PC-3 (cell line): ENCODE results near the gene ERBB2. TPM values are rescaled to one million over a fixed set of nuclear protein-coding genes. Genes with fewer than 3 reads are reported as not detected.

Source experiments
- ATAC-seq: fragments of 200-7000 bp; cut with Tn5 transposase; 2 replicates; pipeline ENCODE4 v1.9.1; 2020; ENCODE audit warnings: mild to moderate bottlenecking, moderate library complexity
- BruUV-seq: library from RNA; stranded (reverse); fragments of 400-500 nt; replicated peaks from 2 replicates; lab custom pipeline; 2021; lab: Mats Ljungman, UMichigan
- CTCF ChIA-PET: fragments of 300-600 bp; sonication (Branson Sonifier 250); formaldehyde crosslinking; loops from one replicate; lab custom pipeline; 2022; ENCODE audit warnings: antibody characterized with exemption; lab: Charles Lee
- POLR2A ChIA-PET: fragments of 300-600 bp; sonication (Branson Sonifier 250); formaldehyde crosslinking; loops from one replicate; lab custom pipeline; 2022; ENCODE audit warnings: antibody characterized with exemption; ENCODE audit not compliant: unreplicated experiment; lab: Charles Lee
- DNase-seq: peaks from one replicate; pipeline ENCODE4 v3.0.0-alpha.2; 2015
- H2AFZ ChIP-seq: fragments of 300-600 bp; sonication (generic); 2 replicates; pipeline ENCODE4 v1.6.0; 2016; ENCODE audit warnings: antibody characterized with exemption, low read length
- H3F3A ChIP-seq: fragments of 300-600 bp; sonication (generic); one replicate; pipeline ENCODE4 v1.6.0; 2017; ENCODE audit warnings: antibody characterized with exemption, low read length, control low read depth, mild to moderate bottlenecking; ENCODE audit not compliant: unreplicated experiment
- H3K27ac ChIP-seq: fragments of 300-600 bp; sonication (generic); 2 replicates; pipeline ENCODE4 v1.5.1; 2016; ENCODE audit warnings: mild to moderate bottlenecking, low read length
- H3K27me3 ChIP-seq: fragments of 300-600 bp; sonication (generic); 2 replicates; pipeline ENCODE4 v1.6.1; 2016; ENCODE audit warnings: low read length, mixed read lengths
- H3K36me3 ChIP-seq: fragments of 300-600 bp; sonication (generic); 2 replicates; pipeline ENCODE4 v1.6.1; 2016; ENCODE audit warnings: low read depth, mixed run types, low read length, mixed read lengths
- H3K4me1 ChIP-seq: fragments of 300-600 bp; sonication (generic); 2 replicates; pipeline ENCODE4 v1.5.1; 2016; ENCODE audit warnings: low read length; ENCODE audit not compliant: insufficient read depth
- H3K4me2 ChIP-seq: fragments of 300-600 bp; sonication (generic); 2 replicates; pipeline ENCODE4 v1.6.0; 2016; ENCODE audit warnings: low read length
- H3K4me3 ChIP-seq: fragments of 300-600 bp; sonication (generic); 2 replicates; pipeline ENCODE4 v1.5.1; 2016; ENCODE audit warnings: mild to moderate bottlenecking, low read length, mixed read lengths
- H3K79me2 ChIP-seq: fragments of 300-600 bp; sonication (generic); 2 replicates; pipeline ENCODE4 v1.6.1; 2017; ENCODE audit warnings: low read length, mixed read lengths
- H3K9ac ChIP-seq: fragments of 300-600 bp; sonication (generic); 2 replicates; pipeline ENCODE4 v1.6.0; 2016; ENCODE audit warnings: mild to moderate bottlenecking, low read length
- H3K9me2 ChIP-seq: fragments of 300-600 bp; sonication (generic); replicated peaks from 2 replicates; pipeline ENCODE4 v1.6.1; 2016; ENCODE audit warnings: mixed run types, low read length, mixed read lengths
- H3K9me3 ChIP-seq: fragments of 300-600 bp; sonication (generic); 2 replicates; pipeline ENCODE4 v1.6.1; 2016; ENCODE audit warnings: low read length, mixed read lengths
- H4K20me1 ChIP-seq: fragments of 300-600 bp; sonication (generic); 2 replicates; pipeline ENCODE4 v1.6.1; 2016; ENCODE audit warnings: low read length, mixed read lengths
- CTCF ChIP-seq: fragments of 300-600 bp; sonication (generic); conservative IDR thresholded peaks from 2 replicates; pipeline ENCODE4 v1.5.1; 2017; ENCODE audit warnings: antibody characterized with exemption, low read depth, mild to moderate bottlenecking, low read length
- EZH2 ChIP-seq: fragments of 300-600 bp; sonication (generic); IDR thresholded peaks from one replicate; pipeline ENCODE4 v1.6.1; 2017; ENCODE audit warnings: antibody characterized with exemption, mild to moderate bottlenecking, low read length; ENCODE audit not compliant: unreplicated experiment
- EZH2phosphoT487 ChIP-seq: fragments of 300-600 bp; sonication (generic); IDR thresholded peaks from 2 replicates; pipeline ENCODE4 v1.6.1; 2018; ENCODE audit warnings: mild to moderate bottlenecking, antibody characterized with exemption, low read length, borderline replicate concordance
- intact Hi-C: fragments of 100-400 bp; cut with micrococcal nuclease; formaldehyde crosslinking; loops from 2 replicates; pipeline ENCODE4 v1.9.0; 2023
- total RNA-seq: library from RNA; depleted of rRNA; stranded (reverse); fragments of >200 nt; gene quantifications from 2 replicates; pipeline ENCODE4 v1.2.3, GENCODE V29; 2014

The ERBB2 gene
- total RNA-seq, 1 experiment from 2014 or later, result 36.2 TPM

DNA sequence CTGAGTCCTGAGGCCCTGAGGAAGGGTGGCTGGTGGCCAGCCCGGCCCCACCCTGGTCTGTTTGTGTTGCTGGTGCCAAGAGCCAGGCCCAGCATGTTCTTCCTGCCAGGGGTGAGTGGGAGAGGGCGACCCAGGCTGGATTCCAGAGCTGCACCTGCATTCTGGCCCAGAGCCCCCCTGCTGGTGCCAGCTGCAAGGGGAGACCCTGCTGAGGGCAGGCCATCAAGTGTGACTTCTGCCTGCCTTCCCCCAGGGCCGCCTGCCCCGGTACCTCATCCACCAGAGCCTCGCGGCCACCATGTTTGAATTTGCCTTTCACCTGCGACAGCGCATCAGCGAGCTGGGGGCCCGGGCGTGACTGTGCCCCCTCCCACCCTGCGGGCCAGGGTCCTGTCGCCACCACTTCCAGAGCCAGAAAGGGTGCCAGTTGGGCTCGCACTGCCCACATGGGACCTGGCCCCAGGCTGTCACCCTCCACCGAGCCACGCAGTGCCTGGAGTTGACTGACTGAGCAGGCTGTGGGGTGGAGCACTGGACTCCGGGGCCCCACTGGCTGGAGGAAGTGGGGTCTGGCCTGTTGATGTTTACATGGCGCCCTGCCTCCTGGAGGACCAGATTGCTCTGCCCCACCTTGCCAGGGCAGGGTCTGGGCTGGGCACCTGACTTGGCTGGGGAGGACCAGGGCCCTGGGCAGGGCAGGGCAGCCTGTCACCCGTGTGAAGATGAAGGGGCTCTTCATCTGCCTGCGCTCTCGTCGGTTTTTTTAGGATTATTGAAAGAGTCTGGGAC lies 37.1 kb upstream of the ERBB2 start:
- ATAC-seq (no peak), DNase-seq (no peak)
- Histone ChIP-seq H3F3A (no peaks in the 10 kb centered on the region), H3K27me3 (no peaks in the 10 kb centered on the region), H3K4me1 (no peaks in the 10 kb centered on the region), H3K9ac (no peak overlapping the region), H3K27ac (no peak overlapping the region), H3K9me3 (no peaks in the 10 kb centered on the region), H4K20me1 (no peaks in the 10 kb centered on the region), H3K79me2 (no peaks in the 10 kb centered on the region), H3K4me3 (no peak overlapping the region), H3K36me3 (no peaks in the 10 kb centered on the region), H2AFZ (no peak overlapping the region), H3K9me2 (no peaks in the 10 kb centered on the region), H3K4me2 (no peak overlapping the region)
- POLR2A ChIA-PET, result no interaction called here
- intact Hi-C loops, result no loop called here
- TF ChIP-seq EZH2 (no peak), EZH2phosphoT487 (no peak), CTCF (no peak)
- BruUV-seq, result no TSS peak
- CTCF ChIA-PET, result no interaction called here

DNA sequence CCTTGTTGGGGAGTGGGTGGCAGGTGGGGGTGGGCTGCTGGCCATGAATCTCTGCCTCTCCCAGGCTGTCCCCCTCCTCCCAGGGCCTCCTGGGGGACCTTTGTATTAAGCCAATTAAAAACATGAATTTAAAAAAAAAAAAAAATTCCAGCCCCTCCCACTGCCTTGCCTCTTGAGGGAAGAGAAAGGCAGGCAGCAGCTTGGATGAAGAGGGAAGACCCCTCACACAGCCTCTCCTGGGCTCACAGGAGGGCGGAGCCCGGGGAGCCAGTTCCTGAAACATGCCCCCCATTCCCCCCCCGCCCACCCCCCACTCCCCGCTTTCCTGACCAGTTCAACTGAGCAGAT lies 36.5 kb upstream of the ERBB2 start:
- Histone ChIP-seq H3K27ac (no peak overlapping the region), H3K9ac (no peak overlapping the region), H3K4me2 (no peak overlapping the region), H2AFZ (no peak overlapping the region), H3K4me3 (no peak overlapping the region), H4K20me1 (no peaks in the 10 kb centered on the region), H3K9me2 (no peaks in the 10 kb centered on the region), H3K36me3 (no peaks in the 10 kb centered on the region), H3K79me2 (no peaks in the 10 kb centered on the region), H3F3A (no peaks in the 10 kb centered on the region), H3K9me3 (no peaks in the 10 kb centered on the region), H3K27me3 (no peaks in the 10 kb centered on the region), H3K4me1 (no peaks in the 10 kb centered on the region)
- intact Hi-C loops, result no loop called here
- BruUV-seq, result no TSS peak
- ATAC-seq (no peak), DNase-seq (no peak)
- TF ChIP-seq EZH2phosphoT487, result no peak
- no peak for TF ChIP-seq CTCF
- no peak for TF ChIP-seq EZH2
- CTCF ChIA-PET, result no interaction called here
- POLR2A ChIA-PET, result no interaction called here
